PC-9 (cell line): Measurements from ENCODE around the gene INPP5F.

Experiments used
- EZH2 ChIP-seq: fragments of 200-600 bp; sonication (generic); IDR thresholded peaks from 2 replicates; pipeline ENCODE4 v1.8.0; 2017; ENCODE audit warnings: antibody characterized with exemption, low read depth
- TF ChIP-seq, protein P1 (sequence below): fragments of 200-600 bp; sonication (generic); conservative IDR thresholded peaks from 2 replicates; pipeline ENCODE4 v1.6.1; 2017; ENCODE audit warnings: mixed run types, antibody characterized with exemption, mild to moderate bottlenecking, moderate library complexity

DNA sequence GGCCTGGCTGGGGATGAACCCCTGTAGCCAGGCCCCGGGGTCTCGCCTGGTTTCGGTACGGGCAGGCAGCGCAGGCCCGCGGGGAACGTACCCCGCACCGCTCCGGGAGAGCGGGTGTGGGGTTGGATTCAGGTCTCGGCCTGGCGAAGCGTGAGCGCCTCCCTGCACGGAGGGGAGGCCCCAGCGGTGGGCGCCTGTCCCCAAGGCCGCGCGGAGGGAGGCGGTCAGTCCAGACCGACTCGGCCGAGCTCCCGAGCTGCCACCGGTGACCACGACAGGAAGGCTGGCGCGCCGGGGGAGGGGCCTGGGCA lies 378 bp upstream of the INPP5F start:
- TF ChIP-seq, protein P1, sequence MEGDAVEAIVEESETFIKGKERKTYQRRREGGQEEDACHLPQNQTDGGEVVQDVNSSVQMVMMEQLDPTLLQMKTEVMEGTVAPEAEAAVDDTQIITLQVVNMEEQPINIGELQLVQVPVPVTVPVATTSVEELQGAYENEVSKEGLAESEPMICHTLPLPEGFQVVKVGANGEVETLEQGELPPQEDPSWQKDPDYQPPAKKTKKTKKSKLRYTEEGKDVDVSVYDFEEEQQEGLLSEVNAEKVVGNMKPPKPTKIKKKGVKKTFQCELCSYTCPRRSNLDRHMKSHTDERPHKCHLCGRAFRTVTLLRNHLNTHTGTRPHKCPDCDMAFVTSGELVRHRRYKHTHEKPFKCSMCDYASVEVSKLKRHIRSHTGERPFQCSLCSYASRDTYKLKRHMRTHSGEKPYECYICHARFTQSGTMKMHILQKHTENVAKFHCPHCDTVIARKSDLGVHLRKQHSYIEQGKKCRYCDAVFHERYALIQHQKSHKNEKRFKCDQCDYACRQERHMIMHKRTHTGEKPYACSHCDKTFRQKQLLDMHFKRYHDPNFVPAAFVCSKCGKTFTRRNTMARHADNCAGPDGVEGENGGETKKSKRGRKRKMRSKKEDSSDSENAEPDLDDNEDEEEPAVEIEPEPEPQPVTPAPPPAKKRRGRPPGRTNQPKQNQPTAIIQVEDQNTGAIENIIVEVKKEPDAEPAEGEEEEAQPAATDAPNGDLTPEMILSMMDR = no peak
- TF ChIP-seq EZH2 = no peak
